ENCODE measurements around the gene PLEKHA6.

Gene PLEKHA6

DNA sequence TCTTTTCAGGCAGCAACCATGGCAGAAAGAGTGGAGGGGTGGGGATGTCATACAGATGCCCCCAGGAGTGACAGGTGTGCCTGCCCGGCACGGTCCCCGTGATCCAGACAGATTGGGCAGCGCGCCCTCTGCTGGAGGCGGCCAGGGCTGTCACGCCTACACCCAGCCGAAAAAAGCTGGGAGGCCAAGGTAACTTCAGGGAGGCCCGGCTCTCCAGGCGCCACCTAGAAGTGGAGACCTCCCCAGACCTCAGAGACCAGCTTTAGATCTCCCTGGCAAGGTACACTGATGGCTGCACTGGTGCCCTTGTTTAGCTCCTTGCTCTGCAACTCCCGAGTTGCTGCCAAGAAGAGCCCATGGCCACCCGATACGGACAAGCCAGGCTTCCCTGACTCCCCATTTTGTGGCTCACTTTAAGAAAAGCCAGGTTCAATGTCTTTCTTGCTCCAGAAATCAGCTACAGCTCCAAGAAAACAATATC lies 152.6 kb downstream of the PLEKHA6 start:
- H3K4me3 ChIP-seq (ENCODE audit: low read depth, low read length), result no peak overlapping the region
- TF ChIP-seq, protein P1, sequence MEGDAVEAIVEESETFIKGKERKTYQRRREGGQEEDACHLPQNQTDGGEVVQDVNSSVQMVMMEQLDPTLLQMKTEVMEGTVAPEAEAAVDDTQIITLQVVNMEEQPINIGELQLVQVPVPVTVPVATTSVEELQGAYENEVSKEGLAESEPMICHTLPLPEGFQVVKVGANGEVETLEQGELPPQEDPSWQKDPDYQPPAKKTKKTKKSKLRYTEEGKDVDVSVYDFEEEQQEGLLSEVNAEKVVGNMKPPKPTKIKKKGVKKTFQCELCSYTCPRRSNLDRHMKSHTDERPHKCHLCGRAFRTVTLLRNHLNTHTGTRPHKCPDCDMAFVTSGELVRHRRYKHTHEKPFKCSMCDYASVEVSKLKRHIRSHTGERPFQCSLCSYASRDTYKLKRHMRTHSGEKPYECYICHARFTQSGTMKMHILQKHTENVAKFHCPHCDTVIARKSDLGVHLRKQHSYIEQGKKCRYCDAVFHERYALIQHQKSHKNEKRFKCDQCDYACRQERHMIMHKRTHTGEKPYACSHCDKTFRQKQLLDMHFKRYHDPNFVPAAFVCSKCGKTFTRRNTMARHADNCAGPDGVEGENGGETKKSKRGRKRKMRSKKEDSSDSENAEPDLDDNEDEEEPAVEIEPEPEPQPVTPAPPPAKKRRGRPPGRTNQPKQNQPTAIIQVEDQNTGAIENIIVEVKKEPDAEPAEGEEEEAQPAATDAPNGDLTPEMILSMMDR (conservative IDR thresholded peaks at IDR 0.05; ENCODE audit: low read depth, low read length), result peak; percentile 92
- peak; percentile 39 for DNase-seq (ENCODE audit: low read depth)

DNA sequence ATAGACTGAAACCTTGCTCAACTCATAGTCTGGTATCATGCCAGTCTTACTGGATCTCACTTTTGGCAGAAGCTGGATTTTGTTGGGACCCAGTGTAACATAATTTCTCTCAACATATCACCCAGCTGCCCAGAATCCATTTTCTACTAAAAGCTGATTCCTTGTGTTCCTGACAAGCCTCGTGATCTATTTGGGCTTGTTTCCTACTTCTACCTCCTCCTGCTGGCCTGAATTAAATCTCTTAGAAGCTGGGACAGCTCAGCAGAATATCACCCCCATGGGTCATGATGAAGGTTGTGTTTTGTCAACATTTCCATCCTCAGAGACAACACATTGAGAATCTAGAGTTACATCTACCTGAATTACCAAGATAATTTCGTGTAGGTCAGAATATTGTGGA lies 153.6 kb downstream of the PLEKHA6 start:
- peak; percentile 45 for DNase-seq (ENCODE audit: low read depth)
- TF ChIP-seq, protein P1 (conservative IDR thresholded peaks at IDR 0.05; ENCODE audit: low read depth, low read length), result peak; percentile 46
- no peak overlapping the region for H3K4me3 ChIP-seq (ENCODE audit: low read depth, low read length)

DNA sequence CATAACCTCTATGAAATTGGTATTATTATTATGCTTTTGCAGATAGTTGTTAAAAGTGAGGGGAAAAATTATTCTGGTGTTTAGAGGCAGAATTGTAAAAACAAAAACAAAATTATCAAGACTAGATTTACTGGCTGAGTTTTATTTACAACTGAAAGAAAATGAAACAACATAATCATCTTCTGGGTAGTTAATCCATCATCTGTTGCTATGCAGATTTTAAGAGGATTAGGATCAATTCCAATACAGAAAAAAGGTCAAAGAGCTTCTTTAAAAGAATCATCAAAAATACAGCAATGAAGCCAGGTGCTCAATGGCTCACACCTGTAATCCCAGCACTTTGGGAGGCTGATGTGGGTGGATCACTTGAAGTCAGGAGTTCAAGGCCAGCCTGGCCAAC lies 154.2 kb downstream of the PLEKHA6 start:
- TF ChIP-seq, protein P1 (conservative IDR thresholded peaks at IDR 0.05; ENCODE audit: low read depth, low read length), result no peak
- DNase-seq (ENCODE audit: low read depth), result no peak
- H3K4me3 ChIP-seq (ENCODE audit: low read depth, low read length), result no peak overlapping the region

DNA sequence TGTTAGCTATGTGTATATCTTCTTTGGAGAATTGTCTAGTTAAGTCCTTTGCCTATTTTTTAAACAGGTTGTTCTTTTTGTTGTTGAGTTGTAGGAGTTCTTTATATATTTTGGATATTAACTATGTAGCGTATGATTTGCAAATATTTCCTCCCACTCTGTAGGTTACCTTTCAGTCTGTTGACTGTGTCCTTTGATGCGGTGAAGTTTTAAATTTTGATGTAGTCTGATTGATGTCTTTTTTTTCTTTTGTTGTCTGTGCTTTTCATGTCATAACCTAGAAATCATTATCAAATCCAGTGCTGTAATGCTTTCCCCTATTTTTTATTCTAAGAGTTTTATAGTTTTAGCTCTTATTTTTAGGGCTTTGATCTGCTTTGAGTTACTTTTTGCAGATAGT lies 154.8 kb downstream of the PLEKHA6 start:
- no peak overlapping the region for H3K4me3 ChIP-seq (ENCODE audit: low read depth, low read length)
- no peak for DNase-seq (ENCODE audit: low read depth)
- TF ChIP-seq, protein P1 (conservative IDR thresholded peaks at IDR 0.05; ENCODE audit: low read depth, low read length), result no peak

DNA sequence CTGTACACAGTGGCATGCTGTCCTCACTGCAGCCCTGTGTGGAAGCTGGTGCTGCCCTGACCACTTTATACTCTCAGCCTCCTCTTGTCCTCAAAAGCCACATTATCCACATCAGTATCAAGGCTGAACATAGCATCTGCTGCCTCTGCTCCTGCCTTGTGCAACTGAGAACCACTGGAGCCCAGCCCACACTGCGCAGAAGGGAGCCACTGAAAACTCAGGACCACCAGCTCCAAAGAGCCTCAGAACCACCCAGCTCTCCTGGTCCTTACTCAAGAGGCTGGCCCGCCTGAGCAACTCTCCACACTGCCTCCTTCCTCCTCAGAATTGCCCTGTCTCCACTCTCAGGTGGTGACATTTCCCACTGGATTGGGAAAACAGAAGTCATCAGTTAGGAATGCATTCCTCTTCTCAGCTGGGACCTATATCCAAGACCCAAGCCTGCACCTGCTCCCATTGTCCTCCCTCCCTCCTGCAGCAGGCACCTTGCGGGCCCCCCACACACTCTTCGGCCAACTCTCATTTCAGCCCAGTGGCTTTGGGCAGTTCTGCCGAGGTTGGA lies 156.4 kb downstream of the PLEKHA6 start:
- no peak for DNase-seq (ENCODE audit: low read depth)
- TF ChIP-seq, protein P1 (conservative IDR thresholded peaks at IDR 0.05; ENCODE audit: low read depth, low read length), result no peak
- no peak overlapping the region for H3K4me3 ChIP-seq (ENCODE audit: low read depth, low read length)

GRCh38 chr1:204202481-204202880 lies 157.2 kb downstream of the PLEKHA6 start:
- H3K4me3 ChIP-seq (ENCODE audit: low read depth, low read length), result no peak overlapping the region
- DNase-seq (ENCODE audit: low read depth), result no peak
- TF ChIP-seq, protein P1 (conservative IDR thresholded peaks at IDR 0.05; ENCODE audit: low read depth, low read length), result no peak

DNA sequence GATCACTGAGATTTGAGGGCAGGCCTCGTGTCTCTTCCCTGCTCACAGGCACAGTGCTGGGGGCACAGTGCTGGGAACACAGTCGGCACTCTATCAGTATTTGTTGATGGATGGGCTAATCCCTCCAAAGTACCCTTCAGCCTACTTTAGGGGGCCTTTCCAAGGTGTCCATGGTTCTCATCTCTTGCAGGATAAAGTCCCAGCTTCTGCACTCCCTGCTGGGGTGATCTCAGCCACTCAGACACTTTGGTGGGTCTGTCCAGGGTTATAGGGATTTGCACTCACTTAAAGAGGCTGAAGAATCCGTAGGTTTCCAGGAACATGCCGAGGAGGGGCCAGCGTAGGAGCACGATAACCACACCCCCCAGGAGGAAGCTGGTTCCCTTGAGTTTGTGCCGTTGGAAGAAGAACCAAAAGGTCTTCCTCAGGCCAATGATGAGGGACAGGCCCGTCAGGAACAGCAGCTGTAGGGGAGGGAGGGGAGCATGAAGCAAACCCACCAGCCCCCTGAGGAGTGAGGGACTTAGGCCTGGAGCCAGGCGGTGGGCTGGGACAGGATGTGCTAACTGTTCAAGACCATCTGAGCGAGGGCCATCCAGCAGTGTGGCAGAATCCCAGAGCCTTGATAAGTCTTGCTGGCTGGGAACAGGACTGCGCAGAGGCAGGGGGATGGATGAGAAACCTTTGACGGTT lies 158.2 kb downstream of the PLEKHA6 start:
- TF ChIP-seq, protein P1 (conservative IDR thresholded peaks at IDR 0.05; ENCODE audit: low read depth, low read length), result no peak
- H3K4me3 ChIP-seq (ENCODE audit: low read depth, low read length), result no peak overlapping the region
- DNase-seq (ENCODE audit: low read depth), result no peak

All from choroid plexus epithelial cell (primary cell).